Coronary artery (tissue), 2 donors: ENCODE data around the gene SLC66A2.

Experiments used
- DNase-seq: peaks from one replicate; pipeline ENCODE4 v3.0.0-alpha.2; 2017; ENCODE audit warnings: low spot score
- H3K27ac ChIP-seq, 2 donors: fragments of 200-600 bp; sonication (generic); one replicate each; pipeline ENCODE4 v1.5.1; 2016 to 2019
- H3K4me3 ChIP-seq: fragments of 200-600 bp; sonication (generic); 2 replicates; pipeline ENCODE4 v1.5.1; 2016; ENCODE audit warnings: mild to moderate bottlenecking, moderate library complexity
- CTCF ChIP-seq: fragments of 200-600 bp; sonication (generic); IDR thresholded peaks from one replicate; pipeline ENCODE4 v1.5.1; 2019; ENCODE audit warnings: antibody characterized with exemption

Gene SLC66A2

GRCh38 chr18:79923896-79924585 is 27.4 kb downstream of the SLC66A2 start:
- DNase-seq = peak; percentile 47
- TF ChIP-seq CTCF = no peak
- Histone ChIP-seq H3K27ac (no peak overlapping the region), H3K4me3 (no peak overlapping the region)

- peak; percentile 53 for DNase-seq
- Histone ChIP-seq H3K4me3 (no peak overlapping the region), H3K27ac (no peak overlapping the region)
- TF ChIP-seq CTCF = no peak
Measured at GRCh38 chr18:79922971-79923411, 28.5 kb downstream of the SLC66A2 start.

GRCh38 chr18:79921984-79922965 is 29.2 kb downstream of the SLC66A2 start:
- DNase-seq = peak; percentile 64
- H3K27ac ChIP-seq = no peak overlapping the region
- no peak for TF ChIP-seq CTCF
- H3K4me3 ChIP-seq = no peak overlapping the region

GRCh38 chr18:79919089-79919488 is 32.4 kb downstream of the SLC66A2 start:
- H3K4me3 ChIP-seq = no peak overlapping the region
- no peak for TF ChIP-seq CTCF
- DNase-seq = peak; percentile 68
- no peak overlapping the region for H3K27ac ChIP-seq

- no peak overlapping the region for H3K4me3 ChIP-seq
- no peak for TF ChIP-seq CTCF
- peak; percentile 47 for DNase-seq
- no peak overlapping the region for H3K27ac ChIP-seq
Measured at GRCh38 chr18:79918615-79919011, 32.8 kb downstream of the SLC66A2 start.

- TF ChIP-seq CTCF = no peak
- Histone ChIP-seq H3K27ac (no peak overlapping the region), H3K4me3 (no peak overlapping the region)
- DNase-seq = peak; percentile 54
Measured at GRCh38 chr18:79917853-79918614, 33.4 kb downstream of the SLC66A2 start.
